H1 (cell line): ENCODE data around the gene ZMYM2. TPM values are rescaled to one million over a fixed set of nuclear protein-coding genes. Genes with fewer than 3 reads are reported as not detected.

ENCODE experiments used
- CTCF ChIA-PET: fragments of 300-600 bp; sonication (Branson Sonifier 250); formaldehyde crosslinking; loops from one replicate; lab custom pipeline; 2021; ENCODE audit not compliant: partially characterized antibody; lab: Charles Lee
- POLR2A ChIA-PET: fragments of 300-600 bp; sonication (Branson Sonifier 250); formaldehyde crosslinking; loops from one replicate; lab custom pipeline; 2021; ENCODE audit warnings: inconsistent platforms; ENCODE audit not compliant: partially characterized antibody; lab: Charles Lee
- DNase-seq, 2 experiments: peaks; one replicate each; pipeline versions ENCODE4 v3.0.0 to v3.0.0-alpha.2; 2010 to 2022; ENCODE audit warnings: low spot score in 2 of 2, low read depth in 1 of 2, mixed read lengths in 1 of 2
- FAIRE-seq: peaks from 2 replicates; lab custom pipeline; 2011; peaks lifted over from hg19 to GRCh38; lab: Jason Lieb, UNC
- H2AFZ ChIP-seq: 2 replicates; pipeline ENCODE4 v1.8.1; 2012; ENCODE audit warnings: low read length, inconsistent platforms
- H2AK5ac ChIP-seq: 2 replicates; pipeline ENCODE4 v1.6.1; 2013; ENCODE audit warnings: low read depth, low read length
- H2BK120ac ChIP-seq: replicated peaks from 2 replicates; pipeline ENCODE3; 2013; ENCODE audit warnings: low read depth, low read length, inconsistent platforms
- H2BK12ac ChIP-seq: 2 replicates; pipeline ENCODE4 v1.6.1; 2013; ENCODE audit warnings: low read depth, low read length
- H2BK15ac ChIP-seq: 2 replicates; pipeline ENCODE4 v1.6.1; 2013; ENCODE audit warnings: low read length
- H2BK20ac ChIP-seq: 2 replicates; pipeline ENCODE4 v1.6.1; 2013; ENCODE audit warnings: low read length
- H2BK5ac ChIP-seq: 2 replicates; pipeline ENCODE4 v1.6.1; 2013; ENCODE audit warnings: low read depth, low read length
- H3K14ac ChIP-seq: 2 replicates; pipeline ENCODE4 v1.6.1; 2013; ENCODE audit warnings: inconsistent platforms; ENCODE audit not compliant: insufficient read length
- H3K18ac ChIP-seq: 2 replicates; pipeline ENCODE4 v1.6.1; 2013; ENCODE audit warnings: low read length; ENCODE audit errors: extremely low read depth
- H3K23ac ChIP-seq: 2 replicates; pipeline ENCODE4 v1.6.1; 2013; ENCODE audit warnings: inconsistent platforms; ENCODE audit not compliant: insufficient read length
- H3K23me2 ChIP-seq: 2 replicates; pipeline ENCODE4 v1.6.1; 2013; ENCODE audit warnings: low read depth, low read length
- H3K27ac ChIP-seq: 2 replicates; pipeline ENCODE4 v1.6.1; 2011; ENCODE audit warnings: low read depth, low read length, inconsistent platforms
- H3K27me3 ChIP-seq, 4 experiments: replicated peaks in 1 of 4; 1 replicate in 1 of 4; 2 replicates in 3 of 4; pipeline versions ENCODE4 v1.6.1 to v1.8.1; 2011 to 2013; ENCODE audit warnings: low read length in 3 of 4, mild to moderate bottlenecking in 3 of 4, inconsistent platforms in 2 of 4, mixed read lengths in 2 of 4, moderate library complexity in 1 of 4; ENCODE audit not compliant: control insufficient read depth in 3 of 4, insufficient read depth in 3 of 4; ENCODE audit errors: extremely low read depth in 1 of 4
- H3K36me3 ChIP-seq, 4 experiments: 2 replicates each; pipeline versions ENCODE4 v1.6.1 to v1.8.1; 2011 to 2013; ENCODE audit warnings: mild to moderate bottlenecking in 4 of 4, low read length in 3 of 4, moderate library complexity in 2 of 4, control low read depth in 1 of 4, inconsistent platforms in 1 of 4; ENCODE audit not compliant: insufficient read depth in 4 of 4, control insufficient read depth in 2 of 4
- H3K4ac ChIP-seq: replicated peaks from 2 replicates; pipeline ENCODE3; 2013; ENCODE audit warnings: low read length, low read depth, mixed read lengths, inconsistent platforms; ENCODE audit not compliant: insufficient read length
- H3K4me1 ChIP-seq, 4 experiments: replicated peaks in 1 of 4; 1 replicate in 1 of 4; 2 replicates in 3 of 4; pipeline versions ENCODE4 v1.6.1 to v1.8.1; 2011 to 2013; ENCODE audit warnings: low read length in 3 of 4, inconsistent platforms in 2 of 4, mixed read lengths in 1 of 4; ENCODE audit not compliant: insufficient read depth in 4 of 4, control insufficient read depth in 3 of 4
- H3K4me2 ChIP-seq, 2 experiments: 2 replicates each; pipeline versions ENCODE4 v1.6.1 to v1.8.1; 2011 to 2013; ENCODE audit warnings: low read depth in 2 of 2, low read length in 2 of 2, control low read depth in 1 of 2, inconsistent platforms in 1 of 2, mild to moderate bottlenecking in 1 of 2; ENCODE audit not compliant: insufficient read depth in 1 of 2
- H3K4me3 ChIP-seq, 4 experiments: fragments of 200-600, 300-600 bp in 1 of 4; sonication (generic), shearing (Covaris generic), sonication (Bioruptor Twin) in 1 of 4; 2 replicates each; pipeline versions ENCODE4 v1.5.1 to v1.8.1; 2011 to 2016; ENCODE audit warnings: low read length in 4 of 4, low read depth in 3 of 4, control low read depth in 2 of 4, inconsistent platforms in 2 of 4, mild to moderate bottlenecking in 2 of 4, mixed read lengths in 1 of 4, moderate library complexity in 1 of 4; ENCODE audit not compliant: insufficient read depth in 2 of 4; ENCODE audit errors: extremely low read depth in 1 of 4
- H3K56ac ChIP-seq: replicated peaks from 2 replicates; pipeline ENCODE3; 2013; ENCODE audit warnings: low read depth, mild to moderate bottlenecking, mixed read lengths, low read length, inconsistent platforms; ENCODE audit not compliant: insufficient read length
- H3K79me1 ChIP-seq: 2 replicates; pipeline ENCODE4 v1.6.1; 2013; ENCODE audit warnings: low read depth, low read length, control low read depth
- H3K79me2 ChIP-seq, 2 experiments: 2 replicates each; pipeline versions ENCODE4 v1.6.1 to v1.8.1; 2012 to 2013; ENCODE audit warnings: low read length in 2 of 2, mild to moderate bottlenecking in 2 of 2, inconsistent platforms in 1 of 2; ENCODE audit not compliant: insufficient read depth in 2 of 2, control insufficient read depth in 1 of 2
- H3K9ac ChIP-seq, 4 experiments: replicated peaks in 1 of 4; 1 replicate in 1 of 4; 2 replicates in 3 of 4; pipeline versions ENCODE4 v1.6.1 to v1.8.1; 2011 to 2013; ENCODE audit warnings: low read depth in 3 of 4, low read length in 3 of 4, control low read depth in 2 of 4, mild to moderate bottlenecking in 2 of 4, moderate library complexity in 2 of 4, inconsistent platforms in 1 of 4; ENCODE audit errors: extremely low read depth in 1 of 4
- H3K9me3 ChIP-seq, 2 experiments: 2 replicates each; pipeline versions ENCODE4 v1.6.1 to v1.8.1; 2012 to 2013; ENCODE audit warnings: mild to moderate bottlenecking in 2 of 2, moderate library complexity in 2 of 2, control low read depth in 1 of 2, inconsistent platforms in 1 of 2, low read depth in 1 of 2, low read length in 1 of 2, mixed read lengths in 1 of 2; ENCODE audit not compliant: insufficient read depth in 2 of 2
- H4K20me1 ChIP-seq, 2 experiments: replicated peaks in 1 of 2; 2 replicates each; pipeline versions ENCODE3 to v1.8.1; 2011 to 2013; ENCODE audit warnings: inconsistent platforms in 2 of 2, low read length in 2 of 2, mild to moderate bottlenecking in 1 of 2; ENCODE audit not compliant: insufficient read depth in 2 of 2, control insufficient read depth in 1 of 2
- H4K5ac ChIP-seq: 2 replicates; pipeline ENCODE4 v1.6.1; 2013; ENCODE audit warnings: low read length, low read depth, mixed read lengths, inconsistent platforms; ENCODE audit not compliant: insufficient read length
- H4K8ac ChIP-seq: 2 replicates; pipeline ENCODE4 v1.8.0; 2013; ENCODE audit warnings: mild to moderate bottlenecking, moderate library complexity, low read length, inconsistent platforms; ENCODE audit not compliant: insufficient read depth; ENCODE audit errors: extremely low read depth
- H4K91ac ChIP-seq: replicated peaks from 2 replicates; pipeline ENCODE3; 2013; ENCODE audit warnings: low read length, mixed read lengths, inconsistent platforms; ENCODE audit not compliant: insufficient read length
- CTCF ChIP-seq, 3 experiments: IDR thresholded peaks; 1 replicate in 2 of 3; 2 replicates in 1 of 3; pipeline versions ENCODE4 v1.5.1 to v1.6.1; 2011; ENCODE audit warnings: low read length in 3 of 3, mild to moderate bottlenecking in 3 of 3, inconsistent platforms in 2 of 3, low read depth in 1 of 3, moderate library complexity in 1 of 3; ENCODE audit not compliant: insufficient read depth in 1 of 3; ENCODE audit errors: control extremely low read depth in 1 of 3
- E2F6 ChIP-seq: IDR thresholded peaks from 2 replicates; pipeline ENCODE4 v1.6.1; 2012; ENCODE audit warnings: inconsistent platforms
- GABPA ChIP-seq: IDR thresholded peaks from 2 replicates; pipeline ENCODE4 v1.6.1; 2011; ENCODE audit warnings: mild to moderate bottlenecking, low read length, moderate library complexity, borderline replicate concordance; ENCODE audit not compliant: insufficient read depth
- RAD21 ChIP-seq, 2 experiments: IDR thresholded peaks in 1 of 2; conservative IDR thresholded peaks in 1 of 2; 2 replicates each; pipeline ENCODE4 v1.6.1; 2011; ENCODE audit warnings: low read depth in 2 of 2, low read length in 2 of 2, improper control_type of control experiment in 1 of 2, inconsistent platforms in 1 of 2, mild to moderate bottlenecking in 1 of 2, moderate library complexity in 1 of 2
- RXRA ChIP-seq: IDR thresholded peaks from 2 replicates; pipeline ENCODE4 v1.6.1; 2011; ENCODE audit warnings: low read depth, mild to moderate bottlenecking, low read length, moderate library complexity; ENCODE audit not compliant: insufficient read depth
- SP1 ChIP-seq: IDR thresholded peaks from 2 replicates; pipeline ENCODE4 v1.6.1; 2011; ENCODE audit warnings: low read depth, low read length
- WGBS, 2 experiments: shearing (Covaris generic) in 1 of 2; methylation state at CpG; one replicate each; pipeline versions ENCODE4 v1.1.6 to v1.1.7; 2013 to 2015; ENCODE audit warnings: low lambda C conversion rate in 2 of 2, mixed read lengths in 2 of 2, inconsistent platforms in 1 of 2, low coverage in 1 of 2, missing lambda C conversion rate in 1 of 2; ENCODE audit not compliant: insufficient replicate concordance in 2 of 2, insufficient coverage in 1 of 2, insufficient read length in 1 of 2; ENCODE audit errors: extremely low coverage in 1 of 2, missing lambda C conversion rate in 1 of 2; 5-methylcytosine and 5-hydroxymethylcytosine counted together
- polyA plus RNA-seq, 7 experiments: library from polyadenylated mRNA; depleted of rRNA in 3 of 7; stranded (reverse) in 5 of 7; unstranded in 2 of 7; fragments of >200 nt in 5 of 7; fragments of 200-250 nt in 2 of 7; gene quantifications; 1 replicate in 5 of 7; 2 replicates in 1 of 7; 4 replicates in 1 of 7; pipeline versions ENCODE4 v1.2.1 to v1.2.3, GENCODE V29; 2011 to 2013; ENCODE audit warnings: missing spikeins in 2 of 7, mixed read lengths in 2 of 7
- total RNA-seq: library from RNA; stranded (reverse); fragmentation: NEBNext Ultra II Directional; extraction: Animal tissue kit (Norgen Biotek cat#: 25700); gene quantifications from 2 replicates; pipeline ENCODE4 v1.2.1, GENCODE V29; 2021

Gene ZMYM2
- total and polyA plus RNA-seq, 2 of the 8 experiments (the other 6 are each of a cell fraction or from before 2014, with no cell fraction given) = 41.2 to 159 TPM

DNA sequence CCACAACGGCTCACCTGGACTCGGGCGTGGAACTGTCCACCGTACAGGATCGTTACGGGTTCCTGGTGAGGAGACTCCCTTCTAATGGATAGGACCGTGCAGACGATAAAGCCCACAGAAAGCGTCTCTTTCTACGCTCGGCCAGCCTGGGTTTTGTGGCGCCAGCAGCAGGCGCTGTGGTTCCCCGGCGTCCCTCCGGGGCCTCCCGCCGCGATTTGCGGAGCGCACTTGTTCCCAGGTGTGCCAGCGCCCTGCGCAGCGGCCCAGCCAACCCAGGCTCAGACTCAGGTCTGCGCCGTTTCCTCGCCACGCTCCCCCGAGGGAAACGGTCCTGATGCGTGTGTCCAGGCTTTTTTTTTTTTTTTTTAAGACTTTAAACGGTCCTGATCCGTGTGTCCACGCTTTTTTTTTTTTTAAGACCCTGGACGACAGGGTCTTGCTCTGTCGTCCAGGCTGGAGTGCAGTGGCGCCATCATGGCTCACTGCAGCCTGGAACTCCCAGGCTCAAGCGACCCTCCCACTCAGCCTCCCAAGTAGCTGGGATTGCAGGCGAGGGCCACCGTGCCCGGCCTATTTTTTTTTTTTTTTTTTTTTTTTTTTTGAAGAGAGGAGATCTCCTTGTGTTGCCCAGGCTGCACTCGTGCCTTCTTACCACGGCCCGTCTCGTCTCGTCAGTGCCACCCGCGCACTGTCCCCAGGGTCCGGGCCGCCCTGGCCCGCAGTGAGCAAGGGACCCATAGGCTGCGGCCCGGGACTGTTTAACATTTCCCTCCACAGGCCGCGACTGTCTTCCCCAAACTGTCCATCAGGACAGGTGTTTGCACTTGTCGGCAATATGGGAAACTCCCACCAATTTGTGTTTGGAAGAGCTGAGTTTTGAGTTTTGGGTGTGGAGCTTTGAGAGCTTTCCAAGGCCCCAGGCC, 178.5 kb downstream of the ZMYM2 start:
- H2BK120ac ChIP-seq = no peak overlapping the region
- H2BK20ac ChIP-seq = no peak overlapping the region
- no peak overlapping the region for H3K27ac ChIP-seq
- no peak overlapping the region for H3K23ac ChIP-seq
- H4K5ac ChIP-seq = no peak overlapping the region
- H2BK12ac ChIP-seq = no peak overlapping the region
- H3K18ac ChIP-seq = no peak overlapping the region
- peak overlapping the region; percentile 24 to 48; a peak in 3 of 4 replicates for H3K4me2 ChIP-seq
- CTCF ChIA-PET = interaction anchor here (0.6 to 1.8 kb wide), 10 partner anchors 9 to 972 kb away, joined by 3 to 11 read pairs (median 4); partner anchors contain the start of gene GJA3
- H3K79me1 ChIP-seq = no peaks in the 10 kb centered on the region
- peak overlapping the region; percentile 7 for H4K8ac ChIP-seq
- no peaks in the 10 kb centered on the region for H3K9me3 ChIP-seq
- POLR2A ChIA-PET = no interaction called here
- H4K91ac ChIP-seq = no peak overlapping the region
- H3K9ac ChIP-seq = no peak overlapping the region
- H2AFZ ChIP-seq = no peak overlapping the region
- 46% methylated on average over 43 of the region's 56 CpGs; no CpG with 5 or more reads in 1 of the 2 experiments for WGBS, 2 experiments
- H3K23me2 ChIP-seq = no peaks in the 10 kb centered on the region
- H3K4ac ChIP-seq = no peak overlapping the region
- no peak overlapping the region for H2BK5ac ChIP-seq
- no peaks in the 10 kb centered on the region for H3K36me3 ChIP-seq
- no peak overlapping the region for H3K14ac ChIP-seq
- H3K4me3 ChIP-seq = peak overlapping the region in 1 of 4 experiments; percentile 44; a peak in 1 of 8 replicates
- peak; percentile 59 to 70 (median 68) for TF ChIP-seq CTCF (IDR thresholded peaks at IDR 0.05; ENCODE audit: control extremely low read depth in 1 of 3, insufficient read depth in 1 of 3, low read depth in 1 of 3, low read length in 3 of 3)
- no peak for TF ChIP-seq SP1
- TF ChIP-seq E2F6 = no peak
- 0 out of 2 replicates have a peak, but pooled peaks have one; percentile 43 for TF ChIP-seq GABPA
- no peak for TF ChIP-seq RXRA
- TF ChIP-seq RAD21 (IDR thresholded peaks at IDR 0.05 in 1 of 2, conservative IDR thresholded peaks at IDR 0.05 in 1 of 2; ENCODE audit: low read depth in 2 of 2, low read length in 2 of 2) = peak; percentile 39 to 55; a peak in 3 of 4 replicates
- TF ChIP-seq, all 59 proteins: peak for 3
- H3K56ac ChIP-seq = no peak overlapping the region
- peak in 1 of 2 experiments; percentile 85 for DNase-seq
- no peak for FAIRE-seq
- H4K20me1 ChIP-seq = no peaks in the 10 kb centered on the region
- no peak overlapping the region for H2AK5ac ChIP-seq
- no peaks in the 10 kb centered on the region for H3K4me1 ChIP-seq
- no peak overlapping the region for H2BK15ac ChIP-seq
- H3K27me3 ChIP-seq = peaks cover 0 to 3% (median under 1%) of the 10 kb centered on the region in 4 experiments; a peak in 3 of 7 replicates
- H3K79me2 ChIP-seq = no peaks in the 10 kb centered on the region
